AG04449 (cell line): ENCODE results near the gene CEACAM16.
"Not testable (repeated sequence)": the region's sequence is repeated elsewhere in the genome, so short reads cannot be mapped to it uniquely, and the experiment has no call there.

Experiments
- CTCF ChIA-PET: fragments of 350-600 bp; formaldehyde crosslinking; extraction: SDS; loops from one replicate; lab custom pipeline; 2021; ENCODE audit warnings: antibody characterized with exemption; lab: Yijun Ruan, JAX
- POLR2A ChIA-PET: fragments of 400-600, 350-600 bp; formaldehyde crosslinking; extraction: SDS; loops from one replicate; lab custom pipeline; 2020; ENCODE audit warnings: antibody characterized with exemption, inconsistent platforms; lab: Yijun Ruan, JAX
- DNase-seq: peaks from one replicate; pipeline ENCODE4 v3.0.0-alpha.2; 2010; ENCODE audit warnings: low read depth, low spot score
- H3K4me3 ChIP-seq: 2 replicates; pipeline ENCODE4 v1.5.1; 2011; ENCODE audit warnings: low read depth, mild to moderate bottlenecking, control low read depth, low read length
- TF ChIP-seq, protein P1 (sequence below): IDR thresholded peaks from one replicate; pipeline ENCODE4 v1.5.1; 2011; ENCODE audit warnings: mild to moderate bottlenecking, moderate library complexity, low read length, control low read depth, inconsistent platforms; ENCODE audit not compliant: insufficient read depth; ENCODE audit errors: missing control alignments

The CEACAM16 gene

DNA sequence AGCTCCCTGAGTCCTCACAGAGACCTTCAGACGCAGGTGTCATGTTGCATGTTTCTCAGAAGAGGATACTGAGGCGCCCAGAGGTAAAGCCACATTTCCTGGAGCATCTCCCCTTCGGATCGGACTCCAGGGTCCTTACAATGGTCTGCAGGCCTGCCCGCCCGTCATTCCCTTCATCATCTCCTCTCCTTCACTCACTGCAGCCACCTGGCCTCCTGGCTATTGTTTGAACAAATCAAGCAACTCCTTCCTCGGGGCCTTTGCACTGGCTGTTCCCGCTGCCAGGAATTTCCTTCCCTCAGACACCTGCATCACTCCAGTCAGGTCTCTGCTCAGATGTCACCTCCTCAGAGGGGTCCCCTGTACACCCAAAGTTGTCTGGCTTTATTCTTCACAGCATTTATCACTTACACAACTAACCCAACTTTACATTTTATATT is 20.3 kb downstream of the CEACAM16 start:
- POLR2A ChIA-PET, result no interaction called here
- H3K4me3 ChIP-seq, result no peak overlapping the region
- CTCF ChIA-PET, result interaction anchor here (1.9 to 19.8 kb wide), 3 partner anchors 9 to 49 kb away, joined by 11 to 694 read pairs (median 53); no protein-coding TSS in a partner anchor
- TF ChIP-seq, protein P1, sequence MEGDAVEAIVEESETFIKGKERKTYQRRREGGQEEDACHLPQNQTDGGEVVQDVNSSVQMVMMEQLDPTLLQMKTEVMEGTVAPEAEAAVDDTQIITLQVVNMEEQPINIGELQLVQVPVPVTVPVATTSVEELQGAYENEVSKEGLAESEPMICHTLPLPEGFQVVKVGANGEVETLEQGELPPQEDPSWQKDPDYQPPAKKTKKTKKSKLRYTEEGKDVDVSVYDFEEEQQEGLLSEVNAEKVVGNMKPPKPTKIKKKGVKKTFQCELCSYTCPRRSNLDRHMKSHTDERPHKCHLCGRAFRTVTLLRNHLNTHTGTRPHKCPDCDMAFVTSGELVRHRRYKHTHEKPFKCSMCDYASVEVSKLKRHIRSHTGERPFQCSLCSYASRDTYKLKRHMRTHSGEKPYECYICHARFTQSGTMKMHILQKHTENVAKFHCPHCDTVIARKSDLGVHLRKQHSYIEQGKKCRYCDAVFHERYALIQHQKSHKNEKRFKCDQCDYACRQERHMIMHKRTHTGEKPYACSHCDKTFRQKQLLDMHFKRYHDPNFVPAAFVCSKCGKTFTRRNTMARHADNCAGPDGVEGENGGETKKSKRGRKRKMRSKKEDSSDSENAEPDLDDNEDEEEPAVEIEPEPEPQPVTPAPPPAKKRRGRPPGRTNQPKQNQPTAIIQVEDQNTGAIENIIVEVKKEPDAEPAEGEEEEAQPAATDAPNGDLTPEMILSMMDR, result no peak
- DNase-seq, result no peak

DNA sequence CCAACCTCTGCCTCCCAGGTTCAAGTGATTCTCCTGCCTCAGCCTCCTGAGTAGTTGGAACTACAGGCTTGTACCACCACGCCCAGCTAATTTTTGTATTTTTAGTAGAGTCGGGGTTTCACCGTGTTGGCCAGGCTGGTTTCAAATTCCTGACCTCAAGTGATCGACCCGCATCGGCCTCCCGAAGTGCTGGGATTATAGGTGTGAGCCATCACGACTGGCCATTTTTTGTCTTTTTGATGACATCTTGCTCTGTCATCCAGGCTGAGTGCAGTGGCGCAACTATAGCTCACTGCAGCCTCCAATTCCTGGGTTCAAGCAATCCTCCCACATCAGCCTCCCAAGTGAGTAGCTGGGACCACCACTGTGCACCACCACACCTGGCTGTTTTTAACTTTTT is 21.4 kb downstream of the CEACAM16 start:
- POLR2A ChIA-PET, H3K4me3 ChIP-seq, DNase-seq: not testable (repeated sequence)
- CTCF ChIA-PET, result interaction anchor here (0.6 to 19.8 kb wide), 5 partner anchors 26 to 150 kb away, joined by 3 to 694 read pairs (median 4); partner anchors contain the start of gene CBLC

DNA sequence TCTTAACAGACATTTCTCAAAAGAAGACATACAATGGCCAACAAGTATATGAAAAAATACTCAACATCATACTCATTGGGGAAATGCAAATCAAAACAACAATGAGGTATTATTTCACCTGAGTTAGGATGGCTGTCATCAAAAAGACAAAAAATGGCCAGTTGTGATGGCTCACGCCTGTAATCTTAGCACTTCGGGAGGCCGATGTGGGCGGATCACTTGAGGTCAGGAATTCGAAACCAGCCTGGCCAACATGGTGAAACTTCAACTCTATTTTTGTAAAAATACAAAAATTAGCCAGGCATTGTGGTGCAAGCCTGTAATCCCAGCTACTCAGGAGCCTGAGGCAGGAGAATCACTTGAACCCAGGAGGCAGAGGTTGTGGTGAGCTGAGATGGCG is 22.0 kb downstream of the CEACAM16 start:
- POLR2A ChIA-PET, result no interaction called here
- TF ChIP-seq, protein P1, result no peak
- CTCF ChIA-PET, result interaction anchor here (1.3 to 19.8 kb wide), 8 partner anchors 12 to 150 kb away, joined by 4 to 694 read pairs (median 78); partner anchors contain the start of gene CBLC
- no peak overlapping the region for H3K4me3 ChIP-seq
- DNase-seq, result no peak

DNA sequence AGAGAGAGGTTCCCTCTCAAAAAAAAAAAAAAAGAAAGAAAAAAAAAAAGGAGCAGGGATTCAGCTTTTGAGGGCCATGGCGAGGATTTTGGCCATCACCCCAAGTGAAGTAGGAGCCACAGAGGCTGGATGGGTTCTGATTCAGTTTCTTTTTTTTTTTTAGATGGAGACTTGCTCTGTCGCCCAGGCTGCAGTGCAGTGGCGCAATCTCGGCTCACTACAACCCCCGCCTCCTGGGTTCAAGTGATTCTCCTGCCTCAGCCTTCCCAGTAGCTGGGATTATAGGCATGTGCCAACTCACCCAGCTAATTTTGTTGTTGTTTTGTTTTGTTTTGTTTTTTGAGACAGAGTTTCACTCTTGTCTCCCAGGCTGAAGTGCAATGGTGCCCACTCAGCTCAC is 22.4 kb downstream of the CEACAM16 start:
- DNase-seq, H3K4me3 ChIP-seq, POLR2A ChIA-PET: not testable (repeated sequence)
- CTCF ChIA-PET, result interaction anchor here (1.3 to 19.8 kb wide), 18 partner anchors 10 to 231 kb away, joined by 3 to 694 read pairs (median 15); partner anchors contain the start of gene CBLC

DNA sequence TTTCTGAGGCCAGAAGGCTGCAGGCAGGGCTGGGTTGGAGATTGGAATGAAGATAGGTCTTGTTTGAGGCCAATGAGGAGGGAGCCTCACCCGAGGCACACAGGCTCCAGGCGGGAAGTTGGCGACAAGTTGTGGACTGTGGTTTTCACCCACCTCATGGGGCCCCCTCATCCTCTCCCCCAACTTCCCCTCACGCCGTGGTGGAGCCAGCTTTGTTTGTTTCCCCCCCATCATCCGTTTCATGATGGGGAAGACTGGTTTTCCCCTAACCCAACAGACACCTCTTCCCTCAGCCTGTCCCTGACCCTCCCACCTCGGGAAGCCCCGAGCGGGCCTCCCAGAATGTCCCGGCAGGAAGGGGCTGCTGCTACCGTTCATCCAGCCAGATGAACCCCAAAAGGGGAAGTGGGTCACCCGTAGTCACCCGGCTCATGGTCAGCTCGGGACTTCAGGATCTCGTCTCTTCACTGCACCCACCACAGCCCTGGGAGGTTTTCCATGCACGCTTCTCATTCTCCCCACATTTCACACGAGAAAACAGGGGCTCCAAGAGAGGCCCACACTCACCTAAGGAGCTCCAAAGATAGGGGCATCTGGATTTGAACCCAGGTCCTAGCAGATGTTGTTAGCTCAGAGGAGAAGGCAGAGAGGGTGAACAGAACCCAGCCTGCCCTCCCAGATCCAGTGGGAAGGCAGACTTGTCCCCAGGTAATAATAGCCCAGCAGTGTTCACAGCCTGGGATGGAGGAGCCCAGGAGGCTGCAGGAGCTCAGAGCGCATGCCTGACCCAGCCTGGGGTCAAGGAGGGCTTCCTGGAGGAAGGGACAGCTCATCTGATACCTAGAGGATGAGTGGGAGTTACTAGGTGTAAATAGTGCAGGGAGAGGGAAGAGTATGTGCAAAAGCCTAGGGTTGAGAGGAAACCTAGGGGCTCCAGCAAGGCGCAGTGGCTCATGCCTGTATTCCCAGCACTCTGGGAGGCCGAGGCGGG is 23.5 kb downstream of the CEACAM16 start:
- H3K4me3 ChIP-seq, result no peak overlapping the region
- POLR2A ChIA-PET, result no interaction called here

DNA sequence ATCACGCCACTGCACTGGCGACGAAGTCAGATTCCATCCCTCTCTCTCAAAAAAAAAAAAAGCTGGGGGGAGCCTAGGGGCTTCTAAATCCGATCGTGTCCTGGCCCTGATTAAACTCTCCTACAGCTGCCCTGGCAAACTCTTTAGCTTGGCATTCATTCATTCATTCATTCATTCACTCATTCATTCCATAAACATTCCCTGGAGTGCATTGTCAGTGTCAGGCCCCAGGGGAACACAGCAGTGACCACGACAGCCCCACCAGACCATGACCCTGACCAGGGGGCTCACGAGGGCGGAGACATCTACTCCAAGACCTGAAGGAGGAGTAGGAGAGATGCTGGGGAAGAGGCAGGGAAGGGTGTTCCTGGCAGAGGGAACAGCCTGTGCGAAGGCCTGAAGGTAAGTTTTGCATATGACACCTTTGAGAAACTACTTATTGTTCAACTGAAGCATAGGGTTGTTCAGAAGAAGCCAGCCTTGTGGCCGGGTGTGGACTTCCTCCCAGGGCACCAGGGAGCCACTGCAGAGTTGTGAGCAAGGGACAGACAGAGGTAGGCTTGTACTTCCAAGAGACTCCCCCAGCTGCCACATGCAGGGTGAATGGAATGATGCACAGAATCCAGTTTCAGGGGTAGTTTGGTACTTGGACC is 24.5 kb downstream of the CEACAM16 start:
- no peak for DNase-seq
- ChIA-PET POLR2A (interaction anchor here (1.1 to 1.6 kb wide), 5 partner anchors 10 to 44 kb away, joined by 3 to 5 read pairs (median 4); no protein-coding TSS in a partner anchor), CTCF (interaction anchor here (0.8 to 19.8 kb wide), 55 partner anchors 8 to 241 kb away, joined by 3 to 694 read pairs (median 8); partner anchors contain the start of genes BCAM, BCL3, CBLC and CLPTM1)
- H3K4me3 ChIP-seq, result no peak overlapping the region
- TF ChIP-seq, protein P1, result no peak

More for the DNA sequence above, 23.5 kb downstream of the CEACAM16 start:
- CTCF ChIA-PET, result interaction anchor here (0.9 to 19.8 kb wide), 35 partner anchors 7 to 230 kb away, joined by 3 to 694 read pairs (median 12); partner anchors contain the start of genes BCAM, CBLC and NECTIN2
- TF ChIP-seq, protein P1, result no peak
- no peak for DNase-seq
